Fibroblast of pulmonary artery (primary cell): ENCODE results near the gene EPHB1.

Experiments used
- DNase-seq: peaks from one replicate; pipeline ENCODE4 v3.0.0-alpha.2; 2010; ENCODE audit warnings: low read depth
- H3K4me3 ChIP-seq: replicated peaks from 2 replicates; pipeline ENCODE4 v1.5.1; 2011; ENCODE audit warnings: low read depth, mild to moderate bottlenecking, control low read depth, low read length, moderate library complexity
- CTCF ChIP-seq: IDR thresholded peaks from 2 replicates; pipeline ENCODE4 v1.5.1; 2011; ENCODE audit warnings: mild to moderate bottlenecking, control low read depth, low read length, inconsistent platforms; ENCODE audit errors: missing control alignments

Gene EPHB1

GRCh38 chr3:134976948-134977347, 181.9 kb downstream of the EPHB1 start:
- TF ChIP-seq CTCF = no peak
- H3K4me3 ChIP-seq = no peak overlapping the region
- no peak for DNase-seq

- TF ChIP-seq CTCF = no peak
- H3K4me3 ChIP-seq = no peak overlapping the region
- DNase-seq = no peak
Observed at GRCh38 chr3:134978658-134979057, 183.6 kb downstream of the EPHB1 start.

DNA sequence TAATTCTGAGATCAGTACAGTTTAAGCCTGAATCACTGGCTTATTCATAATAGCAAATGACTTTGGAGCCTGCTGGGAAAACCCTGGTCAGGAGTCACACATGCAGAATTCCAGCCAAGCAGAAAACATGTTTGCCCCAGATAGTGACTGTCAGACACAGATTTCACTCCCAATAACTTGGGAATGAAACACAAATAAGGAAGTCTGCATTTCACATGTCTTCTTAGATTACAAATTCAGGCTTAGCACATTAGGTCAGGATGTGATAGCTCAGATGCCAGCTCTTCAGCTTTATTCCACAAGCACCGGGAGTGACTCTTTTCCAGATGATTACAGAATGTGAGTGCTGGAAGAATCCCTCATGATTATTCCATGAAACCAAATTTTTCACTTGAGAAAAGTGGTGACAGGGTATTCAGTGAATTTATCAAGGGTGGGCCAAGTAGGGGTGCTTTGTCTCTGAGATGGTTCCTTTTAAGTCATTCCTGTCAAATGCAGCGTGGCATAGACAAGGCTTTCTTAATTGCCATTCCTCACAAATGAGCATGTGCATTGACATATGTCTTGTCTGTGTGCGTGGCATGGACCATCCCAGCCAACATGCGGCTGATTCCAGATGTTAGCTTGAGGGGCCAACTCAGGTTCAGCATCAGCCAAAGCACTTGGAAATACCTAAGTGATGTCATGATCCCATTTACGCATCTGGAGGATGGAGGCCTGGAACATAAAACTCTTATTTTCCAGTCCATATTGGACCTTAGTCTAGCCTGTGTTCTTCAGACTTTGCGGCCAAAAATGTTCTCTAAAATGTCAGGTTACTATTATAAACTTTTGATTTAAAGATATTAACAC, 191.0 kb downstream of the EPHB1 start:
- no peak for TF ChIP-seq CTCF
- no peak for DNase-seq
- H3K4me3 ChIP-seq = no peak overlapping the region

- no peak overlapping the region for H3K4me3 ChIP-seq
- TF ChIP-seq CTCF = no peak
- no peak for DNase-seq
Observed at GRCh38 chr3:134988666-134989065, 193.6 kb downstream of the EPHB1 start.

DNA sequence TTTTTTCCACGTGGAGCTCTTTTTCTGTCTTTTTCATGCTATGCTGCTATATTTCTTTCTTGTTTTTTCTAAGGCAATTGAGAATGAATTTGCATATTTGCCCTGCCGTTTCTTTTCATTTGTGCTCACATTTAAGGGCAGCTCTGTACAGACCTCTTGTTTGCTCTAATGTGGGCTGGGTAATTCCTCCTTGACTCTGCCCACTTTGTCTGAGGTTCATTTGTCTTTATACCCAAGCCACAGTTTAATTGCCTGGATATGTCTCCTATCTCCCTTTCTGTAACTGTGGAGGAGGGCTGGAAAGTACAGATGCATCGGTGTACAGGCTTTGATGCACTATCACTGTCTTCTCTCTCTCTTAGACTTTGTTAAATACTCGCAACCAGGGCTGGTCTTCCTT, 195.9 kb downstream of the EPHB1 start:
- DNase-seq = no peak

DNA sequence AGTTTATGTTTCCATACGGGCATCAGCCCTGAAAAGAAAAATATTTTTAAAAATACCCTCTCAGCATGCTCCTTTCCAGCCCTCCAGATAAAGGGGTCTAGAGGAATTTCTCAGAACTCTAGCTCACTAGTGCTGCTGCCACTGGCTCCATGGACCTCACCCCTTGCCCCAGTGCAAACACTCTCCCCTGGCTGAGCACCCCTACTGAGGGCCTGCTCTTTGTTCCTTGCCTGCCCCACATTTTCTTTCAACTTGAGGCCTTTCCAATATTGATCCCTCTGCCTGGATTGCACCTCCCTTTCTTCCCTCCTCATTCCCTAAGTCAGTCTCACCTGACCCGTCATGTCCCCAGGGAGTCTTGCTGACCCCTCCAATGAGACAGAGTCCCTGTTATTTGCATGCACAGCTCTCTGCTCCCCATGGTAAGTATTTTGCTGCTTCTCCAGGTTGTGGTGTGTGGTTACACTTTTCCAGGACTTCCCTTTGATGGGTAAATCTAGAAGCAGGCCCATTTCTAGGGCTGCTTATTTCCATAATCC, 196.5 kb downstream of the EPHB1 start:
- no peak for DNase-seq
- no peak for TF ChIP-seq CTCF
- no peak overlapping the region for H3K4me3 ChIP-seq

More for the DNA sequence above, 195.9 kb downstream of the EPHB1 start:
- TF ChIP-seq CTCF = no peak
- no peak overlapping the region for H3K4me3 ChIP-seq
